Measurements from ENCODE around the gene PHC2.

The PHC2 gene

GRCh38 chr1:33383489-33383888 is 47.4 kb downstream of the PHC2 start:
- FAIRE-seq (no peak), DNase-seq (ENCODE audit: insufficient read length, low spot score) (no peak)
- TF ChIP-seq CTCF (IDR thresholded peaks at IDR 0.05; ENCODE audit: insufficient read depth, missing control alignments), result no peak

- no peak for TF ChIP-seq CTCF (IDR thresholded peaks at IDR 0.05; ENCODE audit: insufficient read depth, missing control alignments)
- DNase-seq (ENCODE audit: insufficient read length, low spot score) (no peak), FAIRE-seq (no peak)
Observed at GRCh38 chr1:33382661-33383415, 48.1 kb downstream of the PHC2 start.

GRCh38 chr1:33381977-33382376 is 48.9 kb downstream of the PHC2 start:
- FAIRE-seq, result no peak
- DNase-seq (ENCODE audit: insufficient read length, low spot score), result no peak
- TF ChIP-seq CTCF (IDR thresholded peaks at IDR 0.05; ENCODE audit: insufficient read depth, missing control alignments), result no peak

GRCh38 chr1:33380811-33381210 is 50.1 kb downstream of the PHC2 start:
- no peak for TF ChIP-seq CTCF (IDR thresholded peaks at IDR 0.05; ENCODE audit: insufficient read depth, missing control alignments)
- DNase-seq (ENCODE audit: insufficient read length, low spot score) (no peak), FAIRE-seq (no peak)

GRCh38 chr1:33379631-33380354 is 51.1 kb downstream of the PHC2 start:
- FAIRE-seq (no peak), DNase-seq (ENCODE audit: insufficient read length, low spot score) (no peak)
- no peak for TF ChIP-seq CTCF (IDR thresholded peaks at IDR 0.05; ENCODE audit: insufficient read depth, missing control alignments)

- TF ChIP-seq CTCF (IDR thresholded peaks at IDR 0.05; ENCODE audit: insufficient read depth, missing control alignments), result no peak
- DNase-seq (ENCODE audit: insufficient read length, low spot score) (no peak), FAIRE-seq (no peak)
Observed at GRCh38 chr1:33378976-33379375, 51.9 kb downstream of the PHC2 start.

GRCh38 chr1:33378524-33378923 is 52.4 kb downstream of the PHC2 start:
- DNase-seq (ENCODE audit: insufficient read length, low spot score), result no peak
- no peak for TF ChIP-seq CTCF (IDR thresholded peaks at IDR 0.05; ENCODE audit: insufficient read depth, missing control alignments)
- no peak for FAIRE-seq

Measured in D721Med (cell line).